ENCODE data around the gene CIB1.

The CIB1 gene

GRCh38 chr15:90213818-90214204, 19.9 kb downstream of the CIB1 start:
- DNase-seq = no peak

DNA sequence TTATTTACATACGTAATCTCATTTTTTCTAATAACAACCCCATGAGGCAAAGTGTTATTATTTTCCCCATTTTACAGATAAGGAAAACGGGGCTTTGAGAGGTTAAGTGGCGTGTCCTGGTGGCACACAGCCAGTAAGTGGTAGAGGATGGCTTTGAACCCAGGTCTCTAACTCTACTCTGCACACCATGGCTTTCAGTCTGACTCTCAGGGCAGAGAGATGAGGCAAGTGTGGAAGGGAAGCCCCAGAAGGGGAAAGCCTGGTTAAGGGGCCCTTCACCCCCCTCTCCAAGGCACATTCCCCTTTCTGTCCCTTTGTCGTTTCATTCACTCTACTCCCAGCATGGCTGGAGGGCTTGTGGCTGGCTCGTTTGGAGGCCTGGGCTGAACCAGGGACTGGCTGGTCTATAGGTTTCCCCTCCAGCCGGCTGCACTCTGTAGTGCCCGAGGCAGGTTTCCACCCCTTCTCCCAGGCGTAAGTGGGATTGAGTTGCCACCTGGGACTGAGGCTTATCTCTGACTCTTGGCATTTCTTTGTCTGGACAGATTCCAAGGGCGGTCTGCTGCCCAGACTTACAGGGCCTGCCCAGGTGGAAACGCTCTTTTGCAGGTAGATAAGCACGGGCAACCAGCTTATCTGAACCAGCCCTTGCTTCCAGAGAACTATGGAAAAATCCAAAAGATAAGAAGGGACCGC, 20.5 kb downstream of the CIB1 start:
- DNase-seq = no peak

DNA sequence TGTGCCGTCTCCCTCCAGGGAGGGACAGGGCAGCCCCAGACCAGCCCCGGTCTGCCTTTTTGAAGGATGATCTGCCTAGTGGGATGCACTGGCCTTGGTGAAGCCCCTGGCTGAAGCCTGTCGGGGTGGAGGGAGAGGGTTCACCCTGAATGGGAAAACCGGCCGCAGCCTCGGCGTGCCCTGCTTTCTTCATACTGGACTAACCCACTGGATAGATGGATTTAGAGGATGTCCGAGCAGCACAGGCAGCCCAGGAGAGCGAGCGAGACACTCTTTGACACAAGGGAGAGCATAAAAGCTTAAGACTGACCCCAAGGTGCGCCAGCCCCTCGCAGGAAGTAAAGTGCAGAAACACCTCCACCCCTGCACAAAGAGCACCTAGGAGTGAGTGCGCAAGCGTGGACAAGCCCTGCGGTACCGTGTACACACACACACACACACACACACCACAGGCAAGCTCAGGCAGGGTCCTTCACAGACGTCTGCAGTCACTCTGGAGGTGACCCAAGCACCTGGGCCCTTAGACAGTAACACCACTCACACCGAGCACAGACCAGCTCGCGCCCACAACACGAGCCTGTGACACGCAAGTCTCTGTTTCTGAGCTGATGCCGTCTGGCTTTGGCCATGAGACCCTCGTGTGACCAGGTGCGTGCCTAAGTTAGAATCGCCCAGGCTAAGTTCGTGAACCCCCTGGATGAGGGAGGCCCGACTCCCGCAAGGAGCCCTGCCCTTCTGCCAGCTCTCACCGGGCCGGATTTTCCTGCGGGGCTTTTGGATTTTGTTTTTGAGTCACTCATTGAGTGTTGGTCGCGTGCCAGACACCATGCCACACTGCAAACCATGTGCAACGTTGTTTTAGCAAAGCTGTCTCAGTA, 21.3 kb downstream of the CIB1 start:
- no peak for DNase-seq

DNA sequence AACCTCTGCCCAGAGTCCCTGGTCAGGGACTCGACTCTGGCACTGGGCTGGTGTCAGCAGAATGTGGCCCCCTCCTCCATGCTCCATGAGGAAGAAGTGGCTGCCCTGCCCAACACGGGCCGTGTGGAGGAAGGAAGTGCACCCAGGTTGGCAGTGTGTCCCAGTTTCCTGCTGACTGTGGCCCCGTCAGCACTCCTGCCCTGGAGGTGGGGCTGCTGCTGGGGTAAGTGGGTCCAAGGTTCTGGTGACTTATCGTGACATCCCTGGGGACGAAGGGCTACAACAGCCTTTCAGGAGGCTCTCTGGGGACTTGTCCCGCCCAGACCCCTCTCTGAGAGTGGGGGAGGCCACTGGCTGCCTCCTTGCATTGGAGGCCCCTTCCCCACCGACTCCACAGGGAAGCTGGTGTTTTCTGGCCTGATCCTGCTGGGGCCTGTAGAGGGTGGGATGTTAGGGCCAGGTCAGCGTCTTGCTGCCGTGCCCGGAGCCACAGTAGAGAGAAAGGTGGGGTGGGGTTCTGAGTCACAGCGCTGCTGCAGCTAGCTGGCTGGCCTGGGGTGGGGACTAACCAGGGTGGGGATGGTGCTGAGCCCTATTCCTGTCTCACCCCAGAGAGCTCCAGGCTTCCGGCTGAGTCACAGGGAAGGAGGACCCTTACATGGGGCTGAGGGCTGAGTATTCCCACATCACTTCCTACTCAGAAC, 22.1 kb downstream of the CIB1 start:
- DNase-seq = no peak

DNA sequence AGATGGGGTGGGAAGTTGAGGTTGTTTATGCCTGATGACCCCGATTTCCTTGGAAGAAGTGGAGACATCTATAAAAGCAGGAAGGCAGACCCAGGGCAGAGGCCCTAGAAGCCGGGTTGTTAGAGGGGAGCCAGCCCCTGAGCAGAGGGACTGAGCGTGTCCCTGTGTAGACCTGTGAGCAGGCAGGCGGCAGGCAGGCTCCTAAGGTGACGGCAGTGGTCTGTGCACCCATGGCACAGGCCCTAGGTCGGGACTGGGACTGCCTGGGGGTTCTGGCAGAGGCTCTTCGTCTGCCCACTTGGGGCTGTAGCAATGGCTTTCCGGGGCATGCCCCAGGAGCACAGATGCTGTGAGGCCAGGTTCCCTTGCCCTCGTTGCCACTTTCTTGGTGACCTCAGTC, 22.7 kb downstream of the CIB1 start:
- DNase-seq = no peak

GRCh38 chr15:90210593-90210992, 23.1 kb downstream of the CIB1 start:
- no peak for DNase-seq

DNA sequence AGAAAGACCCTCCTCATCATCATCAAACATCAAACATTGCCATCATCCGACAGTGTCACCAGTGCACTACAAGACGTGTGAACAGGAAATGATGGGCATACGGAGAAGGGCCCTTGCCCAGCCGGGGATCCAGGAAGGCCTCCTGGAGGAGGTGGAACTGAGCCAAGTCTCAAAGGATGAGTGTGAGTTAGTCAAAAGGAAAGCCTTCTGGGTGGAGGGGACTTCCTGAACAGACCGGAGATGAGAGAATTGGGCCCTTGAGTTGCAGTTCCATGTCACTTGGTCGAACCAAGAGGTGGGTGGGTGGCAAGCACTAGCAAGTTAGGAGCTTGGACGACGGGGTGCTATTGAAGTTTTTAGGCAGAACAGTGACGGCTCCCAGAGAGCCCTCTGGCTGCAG, 24.1 kb downstream of the CIB1 start:
- no peak for DNase-seq

DNA sequence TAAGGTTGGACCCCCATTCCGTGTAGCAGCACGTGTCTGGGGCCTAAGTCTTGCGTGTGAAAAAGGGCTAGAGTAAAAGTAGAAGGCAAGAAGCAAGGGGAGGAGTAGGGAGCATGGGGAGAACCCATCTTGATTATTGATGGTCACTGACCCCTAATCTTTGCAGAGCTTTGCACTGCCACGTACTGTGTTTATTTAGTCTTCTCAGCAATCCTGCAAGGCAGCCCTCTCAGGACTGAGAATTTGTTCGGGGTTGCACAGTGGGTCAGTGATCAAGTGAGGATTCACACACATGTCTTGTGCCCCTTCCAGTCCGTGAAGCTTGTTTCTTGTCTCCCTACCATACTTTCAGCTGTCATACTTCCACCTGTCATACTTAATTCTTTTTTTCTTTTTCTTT, 25.4 kb downstream of the CIB1 start:
- no peak for DNase-seq

- DNase-seq = no peak
Observed at GRCh38 chr15:90207252-90207651, 26.5 kb downstream of the CIB1 start.

DNA sequence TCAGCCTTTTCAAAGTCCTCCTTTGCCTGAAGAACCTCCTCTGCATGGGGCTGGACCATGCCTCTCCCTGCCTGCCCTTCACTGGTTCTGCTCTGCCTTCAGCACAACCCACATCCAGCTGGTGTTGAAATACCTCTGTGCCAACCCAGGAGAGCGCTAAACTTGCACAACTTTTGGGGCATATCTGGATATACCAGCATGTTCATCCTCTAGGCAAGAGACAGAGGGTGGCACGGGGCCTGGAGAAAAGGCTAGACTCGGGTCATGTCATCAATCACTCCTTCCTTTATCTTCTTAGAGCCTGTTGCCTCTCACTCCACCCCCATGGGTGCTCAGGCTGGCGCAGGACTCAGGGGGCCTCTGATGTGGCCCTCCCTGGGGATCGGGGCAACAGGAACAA, 27.9 kb downstream of the CIB1 start:
- no peak for DNase-seq

- DNase-seq = no peak
Observed at GRCh38 chr15:90205050-90205848, 28.5 kb downstream of the CIB1 start.

DNA sequence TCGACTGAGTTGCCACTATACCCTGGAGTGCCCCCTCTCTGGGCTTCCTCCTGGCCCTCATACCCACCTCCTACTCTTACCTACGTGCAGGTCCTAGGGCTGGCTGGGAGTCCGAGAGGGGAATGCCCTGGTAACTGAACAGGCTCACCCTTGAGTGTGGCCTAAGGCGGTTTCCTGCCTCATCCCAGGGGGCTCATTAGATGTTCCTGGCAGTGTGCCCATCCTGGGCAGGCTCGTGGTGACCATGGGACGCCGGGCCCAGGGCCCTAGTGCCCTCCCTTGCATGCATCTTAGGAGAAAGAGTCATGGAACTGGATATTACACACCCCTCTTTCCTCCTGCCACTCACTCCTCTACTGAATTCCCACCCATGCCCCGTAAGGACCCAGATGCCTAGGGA, 29.8 kb downstream of the CIB1 start:
- DNase-seq = no peak

DNA sequence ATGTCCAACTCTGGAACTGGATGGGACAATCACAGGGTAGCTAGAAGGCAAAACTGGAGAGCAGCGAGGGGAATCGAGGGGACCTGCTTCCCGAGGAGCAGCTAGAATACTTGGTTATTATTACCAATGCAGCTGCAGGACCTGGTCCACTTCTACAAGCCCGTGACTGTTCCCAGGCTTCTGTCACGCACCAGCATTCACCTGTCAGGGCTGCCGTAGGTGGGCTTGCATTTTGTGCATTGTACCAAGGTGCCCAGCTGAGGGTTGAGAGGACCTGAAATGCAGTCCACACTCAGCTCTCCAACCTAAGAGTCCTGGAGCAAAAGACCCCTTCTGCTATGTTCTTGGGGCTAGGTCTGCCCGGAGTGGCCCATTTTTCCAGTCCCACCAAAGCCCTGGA, 30.3 kb downstream of the CIB1 start:
- DNase-seq = no peak

GRCh38 chr15:90202929-90203328, 30.8 kb downstream of the CIB1 start:
- DNase-seq = no peak

DNA sequence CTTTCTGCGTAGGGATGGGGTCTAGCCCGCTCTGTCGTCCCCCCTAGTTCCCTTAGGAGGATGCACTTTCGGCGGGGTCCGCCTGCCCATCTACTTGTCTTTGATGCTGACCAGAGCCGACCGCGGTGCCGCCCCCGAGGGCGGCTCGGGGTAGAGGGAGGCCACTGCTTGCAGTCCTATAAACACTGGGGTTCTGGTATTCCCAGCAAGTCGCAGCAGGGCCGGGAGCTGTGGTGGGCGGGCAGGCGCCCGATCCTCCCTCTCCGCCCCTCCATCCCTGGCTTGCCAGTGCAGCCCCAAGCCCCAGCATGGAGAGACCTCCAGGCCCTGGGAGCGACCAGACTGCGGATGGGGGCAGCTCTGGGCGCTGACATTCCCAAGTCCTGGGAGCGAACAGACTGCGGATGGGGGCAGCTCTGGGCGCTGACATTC, 31.8 kb downstream of the CIB1 start:
- DNase-seq = no peak

GRCh38 chr15:90201130-90201943, 32.4 kb downstream of the CIB1 start, which contains the start of gene SEMA4B:
Gene SEMA4B, plus strand, starts transcription at chr15:90201330. Its CDS starts 249 bp downstream, at chr15:90201579.
- DNase-seq = peak; percentile 43 to 77

DNA sequence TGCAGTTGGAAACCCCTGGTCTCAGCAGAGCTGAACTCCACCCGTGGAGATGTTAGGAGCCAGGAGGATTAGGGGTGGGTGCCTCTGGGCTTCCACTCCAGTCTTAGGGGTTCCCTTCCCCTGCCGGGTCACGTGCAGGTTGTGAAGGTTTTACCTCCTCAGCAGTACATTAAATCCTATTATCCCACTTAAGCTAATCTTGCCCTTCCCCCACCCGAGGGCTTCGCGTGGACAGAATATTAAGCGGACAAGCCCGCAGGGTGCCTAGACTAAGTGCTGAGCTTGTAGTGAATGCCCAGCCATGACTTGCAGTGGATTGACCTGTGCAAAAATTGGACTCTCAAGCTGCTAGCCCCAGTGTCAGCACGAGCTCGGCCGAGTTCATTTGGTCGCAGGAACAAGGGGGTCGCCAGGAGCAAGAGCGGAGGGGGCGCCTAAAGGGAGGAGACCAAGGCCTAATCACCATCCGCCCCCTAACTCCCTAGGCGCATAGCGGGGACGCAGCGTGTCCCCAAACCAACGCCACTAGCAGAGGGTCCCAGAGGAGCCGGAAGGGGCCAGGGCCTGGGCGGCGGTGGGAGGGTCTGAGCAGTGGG, 33.1 kb downstream of the CIB1 start:
- DNase-seq = no peak

- DNase-seq = no peak
Observed at GRCh38 chr15:90194655-90195054, 39.1 kb downstream of the CIB1 start.

- DNase-seq = no peak
Observed at GRCh38 chr15:90192961-90193786, 40.6 kb downstream of the CIB1 start.

DNA sequence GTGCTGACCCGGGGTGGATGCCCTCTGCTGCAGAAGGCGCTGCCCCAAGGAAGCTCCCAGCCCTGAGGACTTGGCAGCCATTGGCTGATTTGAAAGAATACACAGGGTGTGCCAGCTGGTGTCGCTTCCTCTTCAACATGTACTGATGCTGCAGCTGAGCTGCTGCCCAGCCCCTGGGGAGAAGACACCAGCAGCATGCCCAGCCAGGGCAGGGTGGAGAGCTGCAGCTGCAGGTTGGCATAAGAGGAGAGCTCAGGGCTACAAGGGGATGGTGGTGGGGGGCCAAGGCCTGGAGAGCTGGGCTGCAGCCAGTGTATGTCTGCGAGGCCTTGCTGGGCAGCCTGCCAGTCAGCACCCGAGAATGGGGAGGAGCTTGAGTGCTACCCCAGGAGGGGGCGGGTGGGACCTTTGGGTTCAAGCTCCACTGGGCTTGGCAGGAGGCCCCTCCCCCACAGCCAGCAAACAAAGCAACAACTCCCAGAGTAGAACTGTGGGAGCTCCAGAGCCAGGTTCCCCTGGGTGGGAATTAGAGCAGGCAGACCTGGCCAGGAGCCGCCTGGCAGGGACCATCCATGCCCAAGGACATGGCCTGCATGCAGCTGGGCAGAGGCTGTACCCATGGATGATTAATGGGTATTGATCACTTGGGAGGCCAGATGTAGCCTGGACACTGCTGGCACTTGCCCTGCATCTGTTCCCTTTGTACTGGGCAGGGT, 41.8 kb downstream of the CIB1 start:
- DNase-seq = peak; percentile 96 to 98
